Measurements from ENCODE around the gene CPLX4.

DNA sequence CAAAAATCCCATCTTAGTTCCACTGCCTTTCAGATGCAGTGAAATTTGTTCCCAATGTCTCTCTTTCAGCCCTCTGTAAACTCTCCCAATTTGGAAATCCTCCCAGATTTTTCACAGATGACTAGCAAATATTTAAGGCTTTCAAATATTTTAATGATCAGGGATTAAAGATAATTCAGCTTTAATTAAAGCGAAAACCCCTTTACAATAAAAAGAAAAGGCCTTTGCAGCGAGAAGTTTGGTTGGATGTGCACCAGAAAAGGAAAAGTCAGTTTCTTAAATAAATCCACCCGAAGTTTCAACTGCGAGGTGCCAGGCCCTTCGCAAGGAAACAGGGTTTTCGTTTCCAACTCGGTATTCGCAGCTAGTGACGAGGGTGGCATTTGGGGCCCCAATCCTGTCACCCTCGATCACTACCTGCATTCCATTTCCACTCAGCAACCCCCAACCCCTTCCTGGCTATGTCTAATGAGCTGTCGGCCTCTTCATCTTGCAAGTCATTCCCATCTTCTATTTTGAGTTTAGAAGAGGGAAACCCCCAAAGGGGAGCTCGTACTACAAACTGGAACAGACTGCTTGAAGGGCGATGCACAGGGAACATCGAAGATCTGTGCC is 46.7 kb downstream of the CPLX4 start:
- TF ChIP-seq POLR2A (IDR thresholded peaks at IDR 0.05): no peak
- TF ChIP-seq, protein P1, sequence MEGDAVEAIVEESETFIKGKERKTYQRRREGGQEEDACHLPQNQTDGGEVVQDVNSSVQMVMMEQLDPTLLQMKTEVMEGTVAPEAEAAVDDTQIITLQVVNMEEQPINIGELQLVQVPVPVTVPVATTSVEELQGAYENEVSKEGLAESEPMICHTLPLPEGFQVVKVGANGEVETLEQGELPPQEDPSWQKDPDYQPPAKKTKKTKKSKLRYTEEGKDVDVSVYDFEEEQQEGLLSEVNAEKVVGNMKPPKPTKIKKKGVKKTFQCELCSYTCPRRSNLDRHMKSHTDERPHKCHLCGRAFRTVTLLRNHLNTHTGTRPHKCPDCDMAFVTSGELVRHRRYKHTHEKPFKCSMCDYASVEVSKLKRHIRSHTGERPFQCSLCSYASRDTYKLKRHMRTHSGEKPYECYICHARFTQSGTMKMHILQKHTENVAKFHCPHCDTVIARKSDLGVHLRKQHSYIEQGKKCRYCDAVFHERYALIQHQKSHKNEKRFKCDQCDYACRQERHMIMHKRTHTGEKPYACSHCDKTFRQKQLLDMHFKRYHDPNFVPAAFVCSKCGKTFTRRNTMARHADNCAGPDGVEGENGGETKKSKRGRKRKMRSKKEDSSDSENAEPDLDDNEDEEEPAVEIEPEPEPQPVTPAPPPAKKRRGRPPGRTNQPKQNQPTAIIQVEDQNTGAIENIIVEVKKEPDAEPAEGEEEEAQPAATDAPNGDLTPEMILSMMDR (IDR thresholded peaks at IDR 0.05): no peak

All from tibial nerve (tissue), 3 donors.